Measurements from ENCODE around the gene NXN. TPM values are rescaled to one million over a fixed set of nuclear protein-coding genes. Genes with fewer than 3 reads are reported as not detected.
"Not testable (repeated sequence)": the region's sequence is repeated elsewhere in the genome, so short reads cannot be mapped to it uniquely, and the experiment has no call there.

NXN gene
- polyA plus RNA-seq, 1 experiment = 118 TPM

DNA sequence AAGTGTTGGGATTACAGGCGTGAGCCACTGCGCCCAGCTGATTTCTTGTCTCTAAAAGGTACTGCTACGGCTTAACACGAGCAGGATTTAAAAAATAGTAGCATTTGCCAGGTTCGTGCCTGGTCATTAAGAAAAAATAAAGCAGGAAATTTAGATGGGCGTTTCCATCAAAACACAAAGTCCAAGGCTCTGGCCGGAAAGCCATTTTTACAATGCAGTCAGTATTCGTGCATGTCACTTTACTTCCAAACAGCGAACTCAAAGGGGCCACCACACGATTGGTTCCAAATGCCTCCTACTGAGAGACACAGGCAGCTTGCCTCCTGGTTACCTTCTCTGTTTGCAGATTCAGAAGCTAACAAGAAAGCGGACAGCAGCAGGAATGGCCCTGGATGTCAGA, 131.2 kb downstream of the NXN start:
- POLR2A ChIA-PET = no interaction called here
- H3K4me3 ChIP-seq (ENCODE audit: low read depth, low read length) = no peak overlapping the region
- TF ChIP-seq CTCF (IDR thresholded peaks at IDR 0.05; ENCODE audit: low read depth, low read length) = no peak
- CTCF ChIA-PET = no interaction called here
- no peak overlapping the region for H3K27ac ChIP-seq (ENCODE audit: low read depth, low read length)
- no peaks in the 10 kb centered on the region; the same call in 1 of the 2 replicates for H3K9me3 ChIP-seq (ENCODE audit: control insufficient read depth, insufficient read depth, low read length)
- H3K27me3 ChIP-seq (ENCODE audit: control insufficient read depth, insufficient read depth, low read length) = no peaks in the 10 kb centered on the region
- DNase-seq (ENCODE audit: low read depth, low spot score) = no peak

DNA sequence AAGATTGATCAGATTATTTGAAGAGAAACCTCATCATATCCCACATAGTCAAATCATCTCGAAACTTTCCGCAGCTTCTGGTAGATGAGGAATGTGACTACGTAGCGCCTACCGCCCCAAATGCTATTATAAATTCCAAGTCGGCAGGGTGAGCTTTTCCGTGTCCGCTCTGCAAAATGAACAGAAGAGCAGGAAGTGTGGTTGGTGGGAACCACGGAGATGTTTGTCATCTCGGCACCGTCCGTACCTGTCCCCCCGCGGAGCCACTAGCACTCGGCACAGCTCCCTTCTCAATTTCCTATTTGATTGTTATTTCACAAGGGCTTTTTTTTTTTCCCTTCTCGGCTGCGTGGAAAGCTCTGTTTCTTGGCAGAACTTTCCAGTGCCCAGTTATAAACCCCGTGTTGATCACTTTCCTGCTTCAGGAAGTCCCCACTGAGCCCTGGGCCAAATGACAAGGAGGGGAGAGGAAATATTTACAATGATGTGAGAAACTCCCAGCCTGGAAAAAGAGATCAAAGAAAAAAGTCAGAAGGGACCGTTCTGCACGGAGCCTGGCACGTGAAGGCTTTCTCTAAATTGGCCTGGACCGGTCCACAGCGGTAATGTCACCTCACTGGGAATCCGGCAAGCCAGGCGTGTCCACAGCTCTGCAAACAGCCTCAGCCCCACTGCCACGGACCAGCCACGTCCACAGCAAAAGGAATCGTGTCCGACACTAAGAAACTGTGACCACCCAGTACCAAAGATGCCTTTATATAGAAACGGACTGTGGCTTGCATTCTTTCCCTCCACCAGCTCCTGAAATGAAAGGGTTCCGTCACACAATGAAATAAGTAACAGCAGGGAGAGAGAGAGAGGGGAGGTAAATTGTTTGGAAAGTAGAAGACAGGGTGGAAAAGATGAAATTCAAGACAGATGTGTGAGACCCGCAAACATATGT, 132.4 kb downstream of the NXN start:
- ChIA-PET POLR2A (interaction anchor here (0.6 to 1.6 kb wide), 5 partner anchors 12 to 81 kb away, joined by 3 to 6 read pairs (median 3); no protein-coding TSS in a partner anchor), CTCF (interaction anchor here (1.0 kb wide), 1 partner anchor 134 kb away, joined by 6 read pairs; no protein-coding TSS in a partner anchor)
- H3K27ac ChIP-seq (ENCODE audit: low read depth, low read length) = peak overlapping the region; percentile 21

GRCh38 chr17:841313-841712, 138.3 kb downstream of the NXN start:
- Histone ChIP-seq H3K27me3 (ENCODE audit: control insufficient read depth, insufficient read depth, low read length) (no peaks in the 10 kb centered on the region), H3K4me3 (ENCODE audit: low read depth, low read length) (no peak overlapping the region), H3K27ac (ENCODE audit: low read depth, low read length) (no peak overlapping the region), H3K9me3 (ENCODE audit: control insufficient read depth, insufficient read depth, low read length) (peaks cover 16% of the 10 kb centered on the region; the same call in 1 of the 2 replicates)
- no peak for TF ChIP-seq CTCF (IDR thresholded peaks at IDR 0.05; ENCODE audit: low read depth, low read length)
- DNase-seq (ENCODE audit: low read depth, low spot score) = no peak
- ChIA-PET POLR2A (no interaction called here), CTCF (no interaction called here)

More for the DNA sequence above, 132.4 kb downstream of the NXN start:
- Histone ChIP-seq H3K27me3 (ENCODE audit: control insufficient read depth, insufficient read depth, low read length) (no peaks in the 10 kb centered on the region), H3K9me3 (ENCODE audit: control insufficient read depth, insufficient read depth, low read length) (peaks cover 3% of the 10 kb centered on the region; the same call in 1 of the 2 replicates), H3K4me3 (ENCODE audit: low read depth, low read length) (peak overlapping the region; percentile 29)
- TF ChIP-seq CTCF (IDR thresholded peaks at IDR 0.05; ENCODE audit: low read depth, low read length) = no peak
- no peak for DNase-seq (ENCODE audit: low read depth, low spot score)

GRCh38 chr17:838486-838885, 141.1 kb downstream of the NXN start:
- ChIA-PET POLR2A (interaction anchor here (0.7 kb wide), 1 partner anchor 91 kb away, joined by 5 read pairs; no protein-coding TSS in a partner anchor), CTCF (no interaction called here)
- H3K9me3 ChIP-seq (ENCODE audit: control insufficient read depth, insufficient read depth, low read length) = peaks cover 23% of the 10 kb centered on the region
- no peak for TF ChIP-seq CTCF (IDR thresholded peaks at IDR 0.05; ENCODE audit: low read depth, low read length)
- H3K27me3 ChIP-seq (ENCODE audit: control insufficient read depth, insufficient read depth, low read length) = no peaks in the 10 kb centered on the region
- no peak overlapping the region for H3K4me3 ChIP-seq (ENCODE audit: low read depth, low read length)
- H3K27ac ChIP-seq (ENCODE audit: low read depth, low read length) = peak overlapping the region; percentile 2
- no peak for DNase-seq (ENCODE audit: low read depth, low spot score)

DNA sequence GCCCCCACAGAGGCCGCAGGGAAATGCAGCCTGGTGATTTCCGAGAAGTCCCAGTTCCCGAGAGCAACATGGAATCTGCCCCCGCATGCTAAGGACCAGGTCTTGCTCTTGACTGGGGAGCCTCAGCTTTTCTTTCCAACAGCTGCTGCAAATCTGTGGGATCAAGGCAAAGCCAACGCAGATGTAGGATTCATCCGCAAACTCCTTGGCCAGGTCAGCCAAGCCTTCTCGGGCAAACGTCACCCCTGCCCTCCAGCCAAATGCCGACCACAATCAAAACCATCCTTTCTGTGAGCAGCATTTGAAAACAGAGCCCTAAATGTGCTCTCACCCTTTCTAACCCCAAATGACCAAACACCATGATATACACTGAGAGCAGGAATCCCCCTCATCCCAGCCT, 143.4 kb downstream of the NXN start:
- POLR2A ChIA-PET = no interaction called here
- CTCF ChIA-PET = no interaction called here
- no peak for TF ChIP-seq CTCF (IDR thresholded peaks at IDR 0.05; ENCODE audit: low read depth, low read length)

DNA sequence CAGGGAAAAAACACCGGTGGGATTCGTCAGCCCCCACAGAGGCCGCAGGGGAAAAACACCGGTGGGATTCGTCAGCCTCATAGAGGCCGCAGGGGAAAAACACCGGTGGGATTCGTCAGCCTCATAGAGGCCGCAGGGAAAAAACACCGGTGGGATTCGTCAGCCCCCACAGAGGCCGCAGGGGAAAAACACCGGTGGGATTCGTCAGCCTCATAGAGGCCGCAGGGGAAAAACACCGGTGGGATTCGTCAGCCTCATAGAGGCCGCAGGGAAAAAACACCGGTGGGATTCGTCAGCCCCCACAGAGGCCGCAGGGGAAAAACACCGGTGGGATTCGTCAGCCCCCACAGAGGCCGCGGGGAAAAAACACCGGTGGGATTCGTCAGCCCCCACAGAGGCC, 143.9 kb downstream of the NXN start:
- H3K4me3 ChIP-seq (ENCODE audit: low read depth, low read length); DNase-seq (ENCODE audit: low read depth, low spot score); H3K27me3 ChIP-seq (ENCODE audit: control insufficient read depth, insufficient read depth, low read length); CTCF ChIA-PET: not testable (repeated sequence)
- POLR2A ChIA-PET = interaction anchor here (0.6 to 0.9 kb wide), 3 partner anchors 84 to 116 kb away, joined by 3 read pairs; no protein-coding TSS in a partner anchor
- peaks cover 20% of the 10 kb centered on the region for H3K9me3 ChIP-seq (ENCODE audit: control insufficient read depth, insufficient read depth, low read length)
- H3K27ac ChIP-seq (ENCODE audit: low read depth, low read length) = peak overlapping the region; percentile 91

More for the DNA sequence above, 143.4 kb downstream of the NXN start:
- peaks cover 25% of the 10 kb centered on the region for H3K9me3 ChIP-seq (ENCODE audit: control insufficient read depth, insufficient read depth, low read length)
- no peaks in the 10 kb centered on the region for H3K27me3 ChIP-seq (ENCODE audit: control insufficient read depth, insufficient read depth, low read length)
- H3K4me3 ChIP-seq (ENCODE audit: low read depth, low read length) = no peak overlapping the region
- peak; percentile 8 for DNase-seq (ENCODE audit: low read depth, low spot score)
- peak overlapping the region; percentile 91 for H3K27ac ChIP-seq (ENCODE audit: low read depth, low read length)
